Gastrocnemius medialis (tissue), 4 donors: ENCODE measurements around the gene TGFBR2. TPM values are rescaled to one million over a fixed set of nuclear protein-coding genes. Genes with fewer than 3 reads are reported as not detected.

Experiments
- ATAC-seq, 2 donors: fragments of 150-250 bp; one replicate each; pipeline ENCODE4 v1.9.1; 2016
- DNase-seq, 2 donors: peaks; one replicate each; pipeline ENCODE4 v3.0.0-alpha.2; 2019
- H3K27ac ChIP-seq, 4 donors: fragments of 200-600 bp; sonication (generic); 1 replicate in 1 of 4; 2 replicates in 3 of 4; pipeline ENCODE4 v1.5.1; 2016 to 2018; ENCODE audit warnings: mild to moderate bottlenecking in 2 of 4, moderate library complexity in 1 of 4
- H3K27me3 ChIP-seq, 3 donors: fragments of 200-600 bp; sonication (generic) in 2 of 3; 1 replicate in 1 of 3; 2 replicates in 2 of 3; pipeline versions ENCODE4 v1.5.1 to v1.6.0; 2016 to 2019; ENCODE audit warnings: mild to moderate bottlenecking in 1 of 3, moderate library complexity in 1 of 3
- H3K36me3 ChIP-seq, 2 donors: fragments of 200-600 bp; sonication (generic) in 1 of 2; one replicate each; pipeline ENCODE4 v1.5.1; 2017 to 2018
- H3K4me1 ChIP-seq, 2 donors: fragments of 200-600 bp; sonication (generic) in 1 of 2; one replicate each; pipeline ENCODE4 v1.5.1; 2016 to 2017; ENCODE audit warnings: mild to moderate bottlenecking in 2 of 2
- H3K4me3 ChIP-seq, 4 donors: fragments of 200-600 bp; sonication (generic) in 3 of 4; 1 replicate in 1 of 4; 2 replicates in 3 of 4; pipeline ENCODE4 v1.5.1; 2016 to 2019; ENCODE audit warnings: mild to moderate bottlenecking in 2 of 4
- H3K9me3 ChIP-seq, 3 donors: fragments of 200-600 bp; sonication (generic) in 2 of 3; 1 replicate in 1 of 3; 2 replicates in 2 of 3; pipeline ENCODE4 v1.5.1; 2016 to 2019
- POLR2A ChIP-seq, 2 donors: fragments of 450-650 bp; IDR thresholded peaks; one replicate each; pipeline ENCODE4 v1.6.1; 2017; ENCODE audit warnings: antibody characterized with exemption in 2 of 2, mild to moderate bottlenecking in 2 of 2, moderate library complexity in 2 of 2
- in situ Hi-C, 4 donors: fragments of 200-750 bp; cut with MboI; loops; one replicate each; pipeline versions ENCODE4 v1.15.0 to v1.8.0; 2017; ENCODE audit warnings: low sequenced_read_pairs in 4 of 4
- intact Hi-C: fragments of 100-400 bp; cut with DNase I; formaldehyde crosslinking; loops from one replicate; pipeline ENCODE4 v1.15.1; 2023; ENCODE audit warnings: low total_unique reads
- total RNA-seq, 4 donors: library from RNA; depleted of rRNA; stranded (reverse); fragments of >200 nt; gene quantifications; one replicate each; pipeline versions ENCODE4 v1.1.0 to v1.2.3, GENCODE V29; 2016
- TF ChIP-seq, protein P1 (sequence below), 5 experiments: fragments of 450-650 bp in 3 of 5; fragments of 200-600 bp in 2 of 5; sonication (generic) in 2 of 5; IDR thresholded peaks in 4 of 5; conservative IDR thresholded peaks in 1 of 5; 1 replicate in 4 of 5; 2 replicates in 1 of 5; pipeline ENCODE4 v1.5.1; 2016 to 2019; ENCODE audit warnings: antibody characterized with exemption in 5 of 5, mild to moderate bottlenecking in 3 of 5, moderate library complexity in 3 of 5

Gene TGFBR2
- total RNA-seq, 4 donors from 2014 or later: 38.3 to 53.8 (median 47.2) TPM

DNA sequence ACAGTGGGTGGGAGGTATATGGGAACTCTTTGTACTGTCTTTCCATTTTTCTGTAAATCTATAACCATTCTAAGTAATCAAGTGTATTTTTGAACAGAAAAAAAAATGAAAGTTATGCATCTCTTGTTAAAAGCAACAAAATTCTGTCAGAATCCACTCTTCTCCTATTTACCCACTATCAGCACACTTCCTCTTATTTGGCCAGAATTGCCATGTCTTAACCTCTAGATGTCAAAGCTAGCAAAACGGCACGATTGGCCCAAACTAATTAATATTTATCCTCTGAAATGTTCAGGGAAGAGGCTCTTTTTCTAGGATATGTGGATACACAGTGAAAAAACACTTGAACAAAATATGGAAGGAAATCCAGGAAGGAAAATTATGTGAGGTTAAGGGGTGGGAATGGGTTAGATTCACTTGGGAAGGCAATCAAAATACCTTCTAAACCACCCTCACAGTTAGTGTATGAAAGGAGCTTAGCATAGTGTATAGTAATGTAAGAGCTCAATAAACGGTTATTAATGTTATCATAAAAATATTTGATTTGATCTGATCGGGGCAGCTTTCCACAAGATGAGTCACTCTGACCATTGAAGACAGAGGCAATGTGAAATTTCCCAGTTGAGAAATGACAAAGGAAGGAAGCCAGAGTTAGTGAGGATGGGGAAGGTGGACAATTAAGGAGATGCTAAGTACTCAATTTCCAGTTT is 20.1 kb upstream of the TGFBR2 start:
- in situ Hi-C loops (no loop called here), intact Hi-C loops (no loop called here)
- no peak for ATAC-seq

GRCh38 chr3:30586806-30587486 is 19.5 kb upstream of the TGFBR2 start:
- no peak overlapping the region for H3K4me3 ChIP-seq
- H3K27ac ChIP-seq: no peak overlapping the region
- ATAC-seq (no peak), DNase-seq (no peak)
- H3K36me3 ChIP-seq: no peaks in the 10 kb centered on the region
- no peaks in the 10 kb centered on the region for H3K9me3 ChIP-seq
- H3K4me1 ChIP-seq: no peaks in the 10 kb centered on the region
- H3K27me3 ChIP-seq: no peaks in the 10 kb centered on the region
- TF ChIP-seq, protein P1, sequence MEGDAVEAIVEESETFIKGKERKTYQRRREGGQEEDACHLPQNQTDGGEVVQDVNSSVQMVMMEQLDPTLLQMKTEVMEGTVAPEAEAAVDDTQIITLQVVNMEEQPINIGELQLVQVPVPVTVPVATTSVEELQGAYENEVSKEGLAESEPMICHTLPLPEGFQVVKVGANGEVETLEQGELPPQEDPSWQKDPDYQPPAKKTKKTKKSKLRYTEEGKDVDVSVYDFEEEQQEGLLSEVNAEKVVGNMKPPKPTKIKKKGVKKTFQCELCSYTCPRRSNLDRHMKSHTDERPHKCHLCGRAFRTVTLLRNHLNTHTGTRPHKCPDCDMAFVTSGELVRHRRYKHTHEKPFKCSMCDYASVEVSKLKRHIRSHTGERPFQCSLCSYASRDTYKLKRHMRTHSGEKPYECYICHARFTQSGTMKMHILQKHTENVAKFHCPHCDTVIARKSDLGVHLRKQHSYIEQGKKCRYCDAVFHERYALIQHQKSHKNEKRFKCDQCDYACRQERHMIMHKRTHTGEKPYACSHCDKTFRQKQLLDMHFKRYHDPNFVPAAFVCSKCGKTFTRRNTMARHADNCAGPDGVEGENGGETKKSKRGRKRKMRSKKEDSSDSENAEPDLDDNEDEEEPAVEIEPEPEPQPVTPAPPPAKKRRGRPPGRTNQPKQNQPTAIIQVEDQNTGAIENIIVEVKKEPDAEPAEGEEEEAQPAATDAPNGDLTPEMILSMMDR (IDR thresholded peaks at IDR 0.05 in 4 of 5, conservative IDR thresholded peaks at IDR 0.05 in 1 of 5): no peak
- TF ChIP-seq POLR2A (IDR thresholded peaks at IDR 0.05): no peak
- in situ Hi-C loops: no loop called here
- intact Hi-C loops: no loop called here

More for the DNA sequence above, 20.1 kb upstream of the TGFBR2 start:
- Histone ChIP-seq H3K36me3 (no peaks in the 10 kb centered on the region), H3K4me1 (no peaks in the 10 kb centered on the region), H3K27ac (no peak overlapping the region), H3K9me3 (no peaks in the 10 kb centered on the region), H3K4me3 (no peak overlapping the region), H3K27me3 (no peaks in the 10 kb centered on the region)
- no peak for DNase-seq
- TF ChIP-seq, protein P1 (IDR thresholded peaks at IDR 0.05 in 4 of 5, conservative IDR thresholded peaks at IDR 0.05 in 1 of 5): no peak
- no peak for TF ChIP-seq POLR2A (IDR thresholded peaks at IDR 0.05)

DNA sequence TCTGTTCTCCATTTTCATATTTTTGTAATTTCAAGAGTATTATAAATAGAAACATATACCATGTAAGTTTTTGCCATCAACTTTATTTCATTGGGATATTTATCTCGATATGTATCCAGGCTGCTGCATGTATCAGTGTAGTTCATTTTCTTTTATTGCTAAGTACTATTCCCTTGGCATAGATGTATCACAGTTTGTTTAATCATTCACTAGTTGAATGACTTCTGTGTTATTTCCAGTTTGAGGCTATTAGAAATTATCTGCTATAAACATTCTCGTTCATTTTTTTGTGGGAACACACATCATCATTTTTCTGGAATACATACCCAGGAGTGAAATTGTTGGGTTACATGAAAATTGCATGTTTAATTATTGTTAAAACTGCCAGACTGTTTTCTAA is 18.5 kb upstream of the TGFBR2 start:
- TF ChIP-seq, protein P1 (IDR thresholded peaks at IDR 0.05 in 4 of 5, conservative IDR thresholded peaks at IDR 0.05 in 1 of 5): no peak
- no peak for TF ChIP-seq POLR2A (IDR thresholded peaks at IDR 0.05)
- H3K27me3 ChIP-seq: no peaks in the 10 kb centered on the region
- no peaks in the 10 kb centered on the region for H3K36me3 ChIP-seq
- ATAC-seq: no peak
- in situ Hi-C loops: no loop called here
- no peaks in the 10 kb centered on the region for H3K9me3 ChIP-seq
- intact Hi-C loops: no loop called here
- no peak overlapping the region for H3K4me3 ChIP-seq
- DNase-seq: no peak
- no peaks in the 10 kb centered on the region for H3K4me1 ChIP-seq
- H3K27ac ChIP-seq: no peak overlapping the region

GRCh38 chr3:30596152-30596551 is 10.2 kb upstream of the TGFBR2 start:
- H3K27me3 ChIP-seq: no peaks in the 10 kb centered on the region
- intact Hi-C loops: no loop called here
- no peak for TF ChIP-seq POLR2A (IDR thresholded peaks at IDR 0.05)
- TF ChIP-seq, protein P1 (IDR thresholded peaks at IDR 0.05 in 4 of 5, conservative IDR thresholded peaks at IDR 0.05 in 1 of 5): no peak
- no peaks in the 10 kb centered on the region for H3K36me3 ChIP-seq
- in situ Hi-C loops: no loop called here
- ATAC-seq (no peak), DNase-seq (no peak)
- H3K4me1 ChIP-seq: peaks cover 5 to 11% of the 10 kb centered on the region in 2 donors
- no peak overlapping the region for H3K27ac ChIP-seq
- no peaks in the 10 kb centered on the region for H3K9me3 ChIP-seq
- H3K4me3 ChIP-seq: no peak overlapping the region
